Measurements from ENCODE around the gene C4orf50.

- TF ChIP-seq CTCF (IDR thresholded peaks at IDR 0.05; ENCODE audit: low read length) (no peak), EZH2 (optimal IDR thresholded peaks at IDR 0.05; ENCODE audit: low read depth, low read length) (no peak)
These were observed 86.1 kb downstream of the C4orf50 start for GRCh38 chr4:5932035-5932568.
